HCT116 (cell line): ENCODE measurements around the gene STARD3NL.

Source experiments
- EZH2 ChIP-seq: fragments of 200-600 bp; sonication (generic); IDR thresholded peaks from 2 replicates; pipeline ENCODE4 v1.6.1; 2017; ENCODE audit warnings: antibody characterized with exemption, mixed run types
- EZH2phosphoT487 ChIP-seq: fragments of 200-600 bp; IDR thresholded peaks from 2 replicates; pipeline ENCODE4 v1.6.1; 2018; ENCODE audit warnings: antibody characterized with exemption, borderline replicate concordance
- POLR2A ChIP-seq: IDR thresholded peaks from 2 replicates; pipeline ENCODE4 v1.7.0; 2011; ENCODE audit warnings: borderline replicate concordance; ENCODE audit not compliant: insufficient read depth, insufficient read length; ENCODE audit errors: extremely low read depth
- POLR2AphosphoS5 ChIP-seq: IDR thresholded peaks from 2 replicates; pipeline ENCODE4 v1.6.1; 2011; ENCODE audit warnings: mild to moderate bottlenecking, low read depth, low read length, moderate library complexity
- YY1 ChIP-seq: IDR thresholded peaks from 2 replicates; pipeline ENCODE4 v1.6.1; 2011; ENCODE audit warnings: low read length, low read depth, moderate library complexity, mild to moderate bottlenecking; ENCODE audit not compliant: insufficient replicate concordance; ENCODE audit errors: extremely low read depth
- TF ChIP-seq, protein P1 (sequence below), 3 experiments: fragments of 200-600 bp in 1 of 3; sonication (generic) in 1 of 3; IDR thresholded peaks in 2 of 3; conservative IDR thresholded peaks in 1 of 3; 2 replicates each; pipeline ENCODE4 v1.5.1; 2012 to 2017; ENCODE audit warnings: low read depth in 2 of 3, low read length in 2 of 3, antibody characterized with exemption in 1 of 3, borderline replicate concordance in 1 of 3, control low read depth in 1 of 3, mild to moderate bottlenecking in 1 of 3, mixed read lengths in 1 of 3, mixed run types in 1 of 3, moderate library complexity in 1 of 3; ENCODE audit not compliant: insufficient read depth in 1 of 3
- TF ChIP-seq, protein P2 (sequence below): IDR thresholded peaks from 2 replicates; pipeline ENCODE4 v1.6.1; 2011; ENCODE audit warnings: mild to moderate bottlenecking, low read length, moderate library complexity; ENCODE audit not compliant: insufficient replicate concordance; ENCODE audit errors: extremely low read depth

- TF ChIP-seq POLR2A (no peak), EZH2 (no peak), EZH2phosphoT487 (no peak), POLR2AphosphoS5 (no peak), YY1 (no peak)
- TF ChIP-seq, protein P1, sequence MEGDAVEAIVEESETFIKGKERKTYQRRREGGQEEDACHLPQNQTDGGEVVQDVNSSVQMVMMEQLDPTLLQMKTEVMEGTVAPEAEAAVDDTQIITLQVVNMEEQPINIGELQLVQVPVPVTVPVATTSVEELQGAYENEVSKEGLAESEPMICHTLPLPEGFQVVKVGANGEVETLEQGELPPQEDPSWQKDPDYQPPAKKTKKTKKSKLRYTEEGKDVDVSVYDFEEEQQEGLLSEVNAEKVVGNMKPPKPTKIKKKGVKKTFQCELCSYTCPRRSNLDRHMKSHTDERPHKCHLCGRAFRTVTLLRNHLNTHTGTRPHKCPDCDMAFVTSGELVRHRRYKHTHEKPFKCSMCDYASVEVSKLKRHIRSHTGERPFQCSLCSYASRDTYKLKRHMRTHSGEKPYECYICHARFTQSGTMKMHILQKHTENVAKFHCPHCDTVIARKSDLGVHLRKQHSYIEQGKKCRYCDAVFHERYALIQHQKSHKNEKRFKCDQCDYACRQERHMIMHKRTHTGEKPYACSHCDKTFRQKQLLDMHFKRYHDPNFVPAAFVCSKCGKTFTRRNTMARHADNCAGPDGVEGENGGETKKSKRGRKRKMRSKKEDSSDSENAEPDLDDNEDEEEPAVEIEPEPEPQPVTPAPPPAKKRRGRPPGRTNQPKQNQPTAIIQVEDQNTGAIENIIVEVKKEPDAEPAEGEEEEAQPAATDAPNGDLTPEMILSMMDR (IDR thresholded peaks at IDR 0.05 in 2 of 3, conservative IDR thresholded peaks at IDR 0.05 in 1 of 3; ENCODE audit: borderline replicate concordance in 1 of 3, insufficient read depth in 1 of 3, low read depth in 2 of 3, low read length in 2 of 3): no peak
- TF ChIP-seq, protein P2, sequence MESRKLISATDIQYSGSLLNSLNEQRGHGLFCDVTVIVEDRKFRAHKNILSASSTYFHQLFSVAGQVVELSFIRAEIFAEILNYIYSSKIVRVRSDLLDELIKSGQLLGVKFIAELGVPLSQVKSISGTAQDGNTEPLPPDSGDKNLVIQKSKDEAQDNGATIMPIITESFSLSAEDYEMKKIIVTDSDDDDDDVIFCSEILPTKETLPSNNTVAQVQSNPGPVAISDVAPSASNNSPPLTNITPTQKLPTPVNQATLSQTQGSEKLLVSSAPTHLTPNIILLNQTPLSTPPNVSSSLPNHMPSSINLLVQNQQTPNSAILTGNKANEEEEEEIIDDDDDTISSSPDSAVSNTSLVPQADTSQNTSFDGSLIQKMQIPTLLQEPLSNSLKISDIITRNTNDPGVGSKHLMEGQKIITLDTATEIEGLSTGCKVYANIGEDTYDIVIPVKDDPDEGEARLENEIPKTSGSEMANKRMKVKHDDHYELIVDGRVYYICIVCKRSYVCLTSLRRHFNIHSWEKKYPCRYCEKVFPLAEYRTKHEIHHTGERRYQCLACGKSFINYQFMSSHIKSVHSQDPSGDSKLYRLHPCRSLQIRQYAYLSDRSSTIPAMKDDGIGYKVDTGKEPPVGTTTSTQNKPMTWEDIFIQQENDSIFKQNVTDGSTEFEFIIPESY: no peak
Observed at GRCh38 chr7:38138171-38138570, 39.9 kb upstream of the STARD3NL start.
